Keratinocyte (primary cell): ENCODE data around the gene ARL6IP4. TPM values are rescaled to one million over a fixed set of nuclear protein-coding genes. Genes with fewer than 3 reads are reported as not detected.

ENCODE experiments used
- DNase-seq: peaks from one replicate; pipeline ENCODE4 v3.0.0-alpha.2; 2011; ENCODE audit warnings: low read depth, missing footprints, low spot score
- FAIRE-seq: peaks from 2 replicates; lab custom pipeline; 2011; peaks lifted over from hg19 to GRCh38; lab: Jason Lieb, UNC
- H2AFZ ChIP-seq: 2 replicates; pipeline ENCODE4 v1.6.0; 2012; ENCODE audit warnings: low read length, control low read depth, inconsistent platforms; ENCODE audit not compliant: control insufficient read depth
- H3K27ac ChIP-seq: 2 replicates; pipeline ENCODE4 v1.5.1; 2011; ENCODE audit warnings: low read length; ENCODE audit not compliant: control insufficient read depth, insufficient read depth
- H3K27me3 ChIP-seq: 3 replicates; pipeline ENCODE4 v1.6.0; 2011; ENCODE audit warnings: low read length; ENCODE audit not compliant: control insufficient read depth, insufficient read depth; ENCODE audit errors: extremely low read depth
- H3K36me3 ChIP-seq, 2 experiments: 2 replicates in 1 of 2; 3 replicates in 1 of 2; pipeline ENCODE4 v1.5.1; 2011; ENCODE audit warnings: low read length in 2 of 2, mild to moderate bottlenecking in 1 of 2; ENCODE audit not compliant: control insufficient read depth in 2 of 2, insufficient read depth in 2 of 2; ENCODE audit errors: extremely low read depth in 1 of 2
- H3K4me1 ChIP-seq: 3 replicates; pipeline ENCODE4 v1.5.1; 2011; ENCODE audit warnings: low read length; ENCODE audit not compliant: control insufficient read depth, insufficient read depth; ENCODE audit errors: extremely low read depth
- H3K4me2 ChIP-seq: 3 replicates; pipeline ENCODE4 v1.6.0; 2011; ENCODE audit warnings: low read depth, low read length; ENCODE audit not compliant: control insufficient read depth, insufficient read depth; ENCODE audit errors: extremely low read depth
- H3K4me3 ChIP-seq, 3 experiments: fragments of 200-600 bp in 1 of 3; sonication (generic) in 1 of 3; 2 replicates in 2 of 3; 3 replicates in 1 of 3; pipeline ENCODE4 v1.5.1; 2011 to 2016; ENCODE audit warnings: low read length in 3 of 3, mild to moderate bottlenecking in 3 of 3, control low read depth in 2 of 3, inconsistent platforms in 1 of 3, low read depth in 1 of 3, mixed read lengths in 1 of 3, mixed run types in 1 of 3, moderate library complexity in 1 of 3; ENCODE audit not compliant: control insufficient read depth in 2 of 3, insufficient read depth in 2 of 3; ENCODE audit errors: extremely low read depth in 1 of 3
- H3K79me2 ChIP-seq: 2 replicates; pipeline ENCODE4 v1.6.0; 2012; ENCODE audit warnings: low read length; ENCODE audit not compliant: control insufficient read depth, insufficient read depth
- H3K9ac ChIP-seq: 3 replicates; pipeline ENCODE4 v1.6.0; 2011; ENCODE audit warnings: low read length; ENCODE audit not compliant: control insufficient read depth, insufficient read depth; ENCODE audit errors: extremely low read depth
- H3K9me1 ChIP-seq: 3 replicates; pipeline ENCODE4 v1.6.0; 2011; ENCODE audit warnings: low read length; ENCODE audit not compliant: control insufficient read depth, insufficient read depth; ENCODE audit errors: extremely low read depth
- H3K9me3 ChIP-seq: 2 replicates; pipeline ENCODE4 v1.5.1; 2012; ENCODE audit warnings: low read depth, low read length; ENCODE audit not compliant: control insufficient read depth
- H4K20me1 ChIP-seq: 3 replicates; pipeline ENCODE4 v1.6.0; 2011; ENCODE audit warnings: low read length; ENCODE audit not compliant: control insufficient read depth, insufficient read depth; ENCODE audit errors: extremely low read depth
- EZH2 ChIP-seq: IDR thresholded peaks from one replicate; pipeline ENCODE4 v1.6.1; 2012; ENCODE audit warnings: inconsistent platforms, mild to moderate bottlenecking, low read length, moderate library complexity
- dilution Hi-C: fragments of 300-500 bp; cut with MboI; formaldehyde crosslinking; loops from one replicate; pipeline ENCODE4 v1.7.0; 2020; ENCODE audit warnings: low sequenced_read_pairs; ENCODE audit not compliant: extremely low pct_ligation_motif_present
- polyA plus RNA-seq, 5 experiments: library from polyadenylated mRNA; depleted of rRNA in 3 of 5; stranded (reverse) in 3 of 5; stranded (forward) in 1 of 5; unstranded in 1 of 5; fragments of >200 nt; gene quantifications; 1 replicate in 1 of 5; 2 replicates in 3 of 5; 3 replicates in 1 of 5; pipeline versions ENCODE4 v1.2.1 to v1.2.3, GENCODE V29; 2011 to 2012; ENCODE audit warnings: missing spikeins in 2 of 5, low read depth in 1 of 5, low replicate concordance in 1 of 5
- TF ChIP-seq, protein P1 (sequence below), 3 experiments: IDR thresholded peaks in 1 of 3; conservative IDR thresholded peaks in 1 of 3; optimal IDR thresholded peaks in 1 of 3; 2 replicates in 2 of 3; 3 replicates in 1 of 3; pipeline versions ENCODE3 to v1.5.1; 2011; ENCODE audit warnings: low read length in 3 of 3, mild to moderate bottlenecking in 3 of 3, moderate library complexity in 2 of 3, control low read depth in 1 of 3, inconsistent platforms in 1 of 3; ENCODE audit not compliant: insufficient read depth in 2 of 3; ENCODE audit errors: extremely low read depth in 1 of 3

ARL6IP4 gene
- polyA plus RNA-seq, 1 donor (not counting 4 experiments of a cell fraction or from before 2014, with no cell fraction given): 144 TPM

DNA sequence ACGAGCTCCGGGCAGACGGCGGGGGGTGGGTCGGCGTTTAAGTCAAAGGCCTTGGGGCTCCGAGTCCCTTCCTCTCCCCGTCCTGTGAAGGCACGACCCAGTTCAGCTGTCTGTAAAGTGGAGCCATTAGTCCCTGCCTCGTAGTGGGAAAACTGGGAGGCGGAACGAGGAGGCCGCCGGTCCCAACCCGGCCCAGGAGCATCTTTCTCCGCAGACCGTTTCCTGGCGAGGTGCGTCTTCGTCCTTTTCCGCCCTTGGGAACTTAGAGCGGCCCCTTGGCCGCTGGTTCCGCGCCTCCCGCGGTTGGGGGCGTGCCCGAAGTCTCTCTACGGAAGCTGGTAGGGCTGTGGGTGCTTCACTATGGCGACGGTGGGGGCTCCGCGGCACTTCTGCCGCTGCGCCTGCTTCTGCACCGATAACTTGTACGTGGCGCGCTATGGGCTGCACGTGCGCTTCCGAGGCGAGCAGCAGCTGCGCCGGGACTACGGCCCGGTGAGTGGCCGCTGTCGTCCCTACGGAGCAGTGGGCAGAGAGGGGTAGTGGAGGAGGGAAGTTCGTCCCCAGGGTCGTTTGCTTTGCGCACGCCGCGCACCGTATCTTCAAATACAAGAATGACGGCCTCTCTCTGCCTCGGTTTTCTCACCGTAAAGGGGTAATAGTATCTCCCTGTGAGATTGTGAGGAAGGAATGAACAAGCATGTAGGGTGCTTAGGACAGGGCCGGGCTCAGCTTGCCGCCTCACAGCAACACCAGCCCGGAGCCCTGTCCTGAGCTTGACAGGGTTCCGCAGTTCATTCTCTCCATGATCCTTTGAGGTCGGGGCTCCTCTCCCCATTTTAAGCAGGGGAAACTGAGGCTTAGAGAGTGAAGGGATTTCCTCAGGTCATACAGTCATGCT is 5.3 kb upstream of the ARL6IP4 start, which contains the start of gene OGFOD2:
OGFOD2 (plus strand) TSS at position 353 of the 898 bp plus-strand sequence; CDS start at position 361, 8 bp downstream.
- Histone ChIP-seq H3K4me1 (peaks cover 22% of the 10 kb centered on the region), H3K9ac (peak within 1 kb of the TSS; percentile 94), H3K27ac (peak within 1 kb of the TSS; percentile 94), H3K36me3 (peaks cover 2 to 11% of the 10 kb centered on the region in 2 experiments), H2AFZ (peak within 1 kb of the TSS; percentile 95), H3K4me3 (peak within 1 kb of the TSS; percentile 88 to 92 (median 89)), H3K79me2 (peaks cover 23% of the 10 kb centered on the region), H3K27me3 (no peaks in the 10 kb centered on the region), H4K20me1 (no peaks in the 10 kb centered on the region), H3K9me1 (no peaks in the 10 kb centered on the region), H3K4me2 (peak within 1 kb of the TSS; percentile 91), H3K9me3 (no peaks in the 10 kb centered on the region)
- dilution Hi-C loops: no loop called here
- no peak for DNase-seq
- FAIRE-seq: no peak
- no peak for TF ChIP-seq EZH2
- TF ChIP-seq, protein P1, sequence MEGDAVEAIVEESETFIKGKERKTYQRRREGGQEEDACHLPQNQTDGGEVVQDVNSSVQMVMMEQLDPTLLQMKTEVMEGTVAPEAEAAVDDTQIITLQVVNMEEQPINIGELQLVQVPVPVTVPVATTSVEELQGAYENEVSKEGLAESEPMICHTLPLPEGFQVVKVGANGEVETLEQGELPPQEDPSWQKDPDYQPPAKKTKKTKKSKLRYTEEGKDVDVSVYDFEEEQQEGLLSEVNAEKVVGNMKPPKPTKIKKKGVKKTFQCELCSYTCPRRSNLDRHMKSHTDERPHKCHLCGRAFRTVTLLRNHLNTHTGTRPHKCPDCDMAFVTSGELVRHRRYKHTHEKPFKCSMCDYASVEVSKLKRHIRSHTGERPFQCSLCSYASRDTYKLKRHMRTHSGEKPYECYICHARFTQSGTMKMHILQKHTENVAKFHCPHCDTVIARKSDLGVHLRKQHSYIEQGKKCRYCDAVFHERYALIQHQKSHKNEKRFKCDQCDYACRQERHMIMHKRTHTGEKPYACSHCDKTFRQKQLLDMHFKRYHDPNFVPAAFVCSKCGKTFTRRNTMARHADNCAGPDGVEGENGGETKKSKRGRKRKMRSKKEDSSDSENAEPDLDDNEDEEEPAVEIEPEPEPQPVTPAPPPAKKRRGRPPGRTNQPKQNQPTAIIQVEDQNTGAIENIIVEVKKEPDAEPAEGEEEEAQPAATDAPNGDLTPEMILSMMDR (optimal IDR thresholded peaks at IDR 0.05 in 1 of 3, IDR thresholded peaks at IDR 0.05 in 1 of 3, conservative IDR thresholded peaks at IDR 0.05 in 1 of 3; ENCODE audit: extremely low read depth in 1 of 3, insufficient read depth in 2 of 3, low read length in 3 of 3): no peak

DNA sequence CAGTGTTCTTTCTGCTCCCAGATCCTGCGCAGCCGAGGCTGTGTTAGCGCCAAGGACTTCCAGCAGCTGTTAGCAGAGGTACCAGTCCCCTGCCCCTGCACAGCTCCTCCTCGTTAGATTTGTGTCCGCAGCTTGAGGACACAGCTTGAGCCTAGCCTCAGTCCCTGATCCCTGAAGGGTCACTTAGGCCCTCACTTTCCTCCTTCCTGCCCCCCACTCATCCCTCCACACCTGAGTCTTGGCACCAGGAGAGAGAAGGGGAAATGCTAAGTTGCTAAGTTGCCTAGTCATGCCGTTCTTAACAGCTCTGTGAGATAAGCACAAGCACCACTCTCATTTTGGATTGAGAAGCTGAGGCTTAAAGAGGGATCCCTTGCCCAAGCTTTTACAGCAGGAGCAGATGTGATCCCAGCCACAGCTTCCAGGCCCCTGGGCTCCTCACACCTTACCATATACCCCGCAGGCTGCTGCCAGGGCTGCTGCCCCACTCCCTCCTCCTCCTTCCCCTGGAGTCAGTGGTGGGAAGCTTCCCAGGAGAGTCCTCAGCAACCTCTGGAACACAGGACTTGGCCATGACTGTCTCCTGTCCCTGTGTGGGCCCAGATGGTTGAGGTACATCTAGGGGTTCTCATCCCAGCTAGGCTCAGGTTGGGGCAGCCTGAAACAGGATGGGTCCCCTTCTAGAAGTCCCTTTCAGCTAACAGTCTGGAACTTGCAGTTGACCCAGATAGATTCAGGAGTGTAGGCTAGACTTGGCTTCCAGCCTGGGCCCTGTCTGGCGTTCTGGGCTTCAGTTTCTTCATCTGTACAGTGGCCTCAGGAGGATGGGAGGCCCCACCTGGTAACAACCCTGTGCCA is 4.5 kb upstream of the ARL6IP4 start:
- Histone ChIP-seq H3K9ac (peak overlapping the region; percentile 94), H3K4me1 (peaks cover 22% of the 10 kb centered on the region), H4K20me1 (no peaks in the 10 kb centered on the region), H3K27ac (peak overlapping the region; percentile 94), H3K4me3 (peak overlapping the region; percentile 88 to 92 (median 89)), H3K27me3 (no peaks in the 10 kb centered on the region), H3K9me3 (no peaks in the 10 kb centered on the region), H3K4me2 (peak overlapping the region; percentile 91), H3K36me3 (peaks cover 2 to 11% of the 10 kb centered on the region in 2 experiments), H3K79me2 (peaks cover 27% of the 10 kb centered on the region), H3K9me1 (no peaks in the 10 kb centered on the region), H2AFZ (peak overlapping the region; percentile 76)
- FAIRE-seq (no peak), DNase-seq (no peak)
- dilution Hi-C loops: no loop called here
- TF ChIP-seq EZH2: no peak
- TF ChIP-seq, protein P1 (optimal IDR thresholded peaks at IDR 0.05 in 1 of 3, IDR thresholded peaks at IDR 0.05 in 1 of 3, conservative IDR thresholded peaks at IDR 0.05 in 1 of 3; ENCODE audit: extremely low read depth in 1 of 3, insufficient read depth in 2 of 3, low read length in 3 of 3): no peak
